ENCODE measurements around the gene PSAPL1.

DNA sequence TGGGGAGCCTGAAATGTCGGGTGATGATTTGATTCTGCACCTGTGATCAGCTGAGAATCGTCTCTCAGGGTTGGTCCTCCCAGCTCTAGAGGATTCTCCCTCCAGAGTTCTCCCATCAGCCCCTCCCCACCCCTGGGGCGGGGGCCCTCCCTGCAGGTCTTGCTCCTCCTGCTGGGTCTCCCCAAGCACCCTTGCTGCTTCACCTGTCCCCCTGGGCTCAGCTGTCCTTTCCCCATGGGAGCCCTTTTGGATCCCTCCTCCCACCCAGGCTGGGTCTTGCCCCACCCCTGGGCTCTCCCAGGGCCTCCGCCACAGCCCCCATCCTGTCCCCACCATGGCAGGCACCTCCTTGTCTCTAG is 22.2 kb downstream of the PSAPL1 start:
- TF ChIP-seq, protein P1, sequence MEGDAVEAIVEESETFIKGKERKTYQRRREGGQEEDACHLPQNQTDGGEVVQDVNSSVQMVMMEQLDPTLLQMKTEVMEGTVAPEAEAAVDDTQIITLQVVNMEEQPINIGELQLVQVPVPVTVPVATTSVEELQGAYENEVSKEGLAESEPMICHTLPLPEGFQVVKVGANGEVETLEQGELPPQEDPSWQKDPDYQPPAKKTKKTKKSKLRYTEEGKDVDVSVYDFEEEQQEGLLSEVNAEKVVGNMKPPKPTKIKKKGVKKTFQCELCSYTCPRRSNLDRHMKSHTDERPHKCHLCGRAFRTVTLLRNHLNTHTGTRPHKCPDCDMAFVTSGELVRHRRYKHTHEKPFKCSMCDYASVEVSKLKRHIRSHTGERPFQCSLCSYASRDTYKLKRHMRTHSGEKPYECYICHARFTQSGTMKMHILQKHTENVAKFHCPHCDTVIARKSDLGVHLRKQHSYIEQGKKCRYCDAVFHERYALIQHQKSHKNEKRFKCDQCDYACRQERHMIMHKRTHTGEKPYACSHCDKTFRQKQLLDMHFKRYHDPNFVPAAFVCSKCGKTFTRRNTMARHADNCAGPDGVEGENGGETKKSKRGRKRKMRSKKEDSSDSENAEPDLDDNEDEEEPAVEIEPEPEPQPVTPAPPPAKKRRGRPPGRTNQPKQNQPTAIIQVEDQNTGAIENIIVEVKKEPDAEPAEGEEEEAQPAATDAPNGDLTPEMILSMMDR (IDR thresholded peaks at IDR 0.05), result no peak
- no peak for TF ChIP-seq POLR2AphosphoS5 (IDR thresholded peaks at IDR 0.05)
- no peak for TF ChIP-seq POLR2A (IDR thresholded peaks at IDR 0.05; ENCODE audit: low read depth)
